Activated naive CD4-positive, alpha-beta T cell (primary cell): Measurements from ENCODE around the gene COL1A1.

ENCODE experiments used
- DNase-seq, 4 experiments: peaks; one replicate each; lab custom pipeline; 2025; lab: John Stamatoyannopoulos, UW

The COL1A1 gene

DNA sequence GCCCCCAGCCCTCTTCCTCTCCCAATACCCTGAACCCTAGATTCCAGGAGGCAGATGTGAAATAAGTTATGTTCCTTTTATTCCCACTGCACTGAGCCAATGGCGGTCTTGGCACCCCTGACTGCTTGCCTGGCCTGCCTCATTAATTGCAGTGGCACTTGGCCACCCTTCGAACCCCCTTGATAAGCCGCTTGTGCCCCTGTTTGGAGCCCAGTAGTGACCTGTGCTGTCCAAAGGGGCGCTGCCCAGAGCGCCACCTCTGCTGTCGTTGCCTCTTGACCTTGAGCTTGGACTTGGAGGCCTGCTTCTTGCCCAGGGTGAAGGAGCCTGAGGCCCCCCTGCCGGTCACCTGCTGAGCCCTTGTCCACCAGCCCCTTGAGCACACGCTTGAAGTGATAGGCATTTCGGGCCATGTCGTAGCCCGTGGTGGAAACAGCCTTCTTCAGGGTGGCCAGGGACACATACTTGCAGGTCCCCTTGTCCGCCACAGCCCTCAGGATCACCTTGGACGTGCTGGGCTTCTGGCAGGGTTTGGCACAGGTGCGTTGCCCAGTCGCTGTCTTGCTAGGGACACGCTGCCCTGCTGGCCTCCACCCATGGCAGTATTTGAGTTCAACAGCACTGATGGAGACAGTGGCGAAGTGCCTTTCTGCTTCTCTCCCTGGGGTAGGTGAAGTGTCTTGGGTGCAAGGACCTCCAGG, 29.9 kb downstream of the COL1A1 start:
- no peak for DNase-seq

DNA sequence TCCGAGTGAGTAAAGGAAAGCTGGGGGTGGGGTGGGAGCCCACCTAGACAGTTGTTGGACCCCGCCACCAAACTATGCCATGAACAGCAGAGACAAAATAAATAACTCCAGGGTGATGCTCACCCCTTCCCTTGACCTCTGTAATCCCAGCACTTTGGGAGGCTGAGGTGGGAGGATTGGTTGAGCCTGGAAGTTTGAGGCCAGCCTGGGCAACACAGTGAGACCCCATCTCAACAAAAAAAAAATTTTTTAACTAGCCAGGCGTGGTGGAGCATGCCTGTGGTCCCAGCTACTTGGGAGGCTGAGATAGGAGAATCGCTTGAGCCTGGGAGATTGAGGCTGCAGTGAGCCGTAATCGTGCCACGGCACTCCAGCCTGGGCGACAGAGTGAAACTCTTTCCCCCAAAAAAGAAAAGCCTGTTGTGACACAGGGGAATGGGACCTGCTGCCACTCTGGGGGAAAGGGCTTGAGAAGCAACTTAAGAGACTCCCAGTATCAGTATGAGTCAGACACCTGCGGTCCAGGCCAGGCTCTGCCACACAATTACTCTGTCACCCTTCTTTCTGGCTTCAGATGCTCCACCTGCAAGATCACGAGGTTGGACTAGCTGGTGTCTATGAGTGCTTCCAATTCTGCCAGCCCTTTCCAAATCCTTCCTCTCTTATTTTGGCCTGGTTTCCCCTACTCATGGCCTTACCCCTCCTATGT, 30.6 kb downstream of the COL1A1 start:
- no peak for DNase-seq

DNA sequence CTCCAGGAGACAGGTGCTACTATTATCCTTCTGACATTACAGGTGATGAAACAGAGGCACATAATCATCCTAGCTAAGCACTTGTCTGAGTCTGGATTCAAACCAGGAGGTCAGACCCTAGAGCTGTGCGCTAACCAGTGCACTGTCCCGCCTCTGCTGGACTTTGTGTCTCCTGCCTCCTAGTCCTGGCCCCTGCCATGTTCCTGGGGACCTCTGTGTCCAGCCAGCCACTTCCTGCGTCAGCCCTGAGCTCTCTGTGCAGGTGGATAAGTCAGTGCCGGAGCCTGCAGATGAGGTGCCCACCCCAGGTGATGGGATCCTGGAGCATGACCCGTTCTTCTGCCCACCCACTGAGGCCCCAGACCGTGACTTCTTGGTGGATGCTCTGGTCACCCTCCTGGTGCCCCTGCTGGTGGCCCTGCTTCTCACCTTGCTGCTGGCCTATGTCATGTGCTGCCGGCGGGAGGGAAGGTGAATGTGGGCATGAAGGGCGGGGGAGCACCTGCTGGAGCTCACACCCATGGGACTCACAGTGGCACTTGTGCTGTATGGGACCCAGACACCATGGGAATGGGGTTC, 31.5 kb downstream of the COL1A1 start:
- no peak for DNase-seq

DNA sequence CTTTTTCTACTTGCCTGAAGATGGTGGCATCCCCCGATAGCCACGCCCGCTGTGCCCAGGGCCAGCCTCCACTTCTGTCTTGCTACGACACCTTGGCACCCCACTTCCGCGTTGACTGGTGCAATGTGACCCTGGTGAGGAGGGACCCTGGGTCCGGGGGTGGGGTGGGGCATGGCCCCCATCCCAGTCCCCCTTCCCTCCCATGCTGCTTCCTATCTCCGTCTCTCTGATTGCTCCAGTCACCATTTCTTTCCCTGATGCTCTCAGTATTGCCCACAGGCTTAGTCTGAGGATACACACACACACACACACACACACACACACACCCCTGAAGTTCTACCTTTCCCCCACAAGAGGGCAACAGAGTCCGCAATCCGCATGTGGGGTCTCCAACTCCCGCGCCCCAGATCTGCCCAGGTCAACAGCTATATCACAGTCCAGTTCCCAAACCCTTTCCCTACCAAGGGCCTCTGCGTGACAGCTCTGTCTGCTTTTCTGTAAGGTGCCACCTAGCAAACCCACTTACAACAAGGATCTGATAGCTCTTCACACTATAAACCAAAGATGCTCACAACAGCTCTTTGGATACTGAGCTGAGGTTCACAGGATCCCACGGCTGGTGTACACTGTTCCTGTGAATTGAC, 32.2 kb downstream of the COL1A1 start:
- DNase-seq = peak in 1 of 4 experiments; percentile 54

DNA sequence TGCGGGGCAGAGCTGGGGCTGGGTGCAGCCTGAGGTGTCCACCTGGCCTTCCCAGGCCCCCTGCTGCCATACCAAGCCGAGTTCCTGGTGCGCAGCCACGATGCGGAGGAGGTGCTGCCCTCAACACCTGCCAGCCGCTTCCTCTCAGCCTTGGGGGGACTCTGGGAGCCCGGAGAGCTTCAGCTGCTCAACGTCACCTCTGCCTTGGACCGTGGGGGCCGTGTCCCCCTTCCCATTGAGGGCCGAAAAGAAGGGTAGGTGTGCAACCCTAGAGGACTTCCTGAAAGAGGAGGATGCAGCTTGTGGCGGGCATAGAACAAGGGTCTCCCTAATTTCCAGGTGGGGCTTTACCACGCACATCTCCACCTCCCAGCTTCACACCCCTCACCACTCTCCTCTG, 33.1 kb downstream of the COL1A1 start:
- DNase-seq = no peak

DNA sequence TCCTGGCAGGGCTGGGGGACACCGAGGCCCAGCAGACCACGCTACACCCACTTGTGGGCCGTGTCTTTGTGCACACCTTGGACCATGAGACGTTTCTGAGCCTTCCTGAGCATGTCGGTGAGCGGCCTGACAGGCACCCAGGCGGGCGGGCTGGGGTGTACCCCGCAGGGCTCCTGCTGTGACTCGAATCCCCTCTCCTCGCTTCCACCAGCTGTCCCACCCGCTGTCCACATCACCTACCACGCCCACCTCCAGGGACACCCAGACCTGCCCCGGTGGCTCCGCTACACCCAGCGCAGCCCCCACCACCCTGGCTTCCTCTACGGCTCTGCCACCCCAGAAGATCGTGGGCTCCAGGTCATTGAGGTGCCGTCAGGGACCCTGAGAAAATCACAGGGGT, 34.1 kb downstream of the COL1A1 start:
- DNase-seq = no peak

DNA sequence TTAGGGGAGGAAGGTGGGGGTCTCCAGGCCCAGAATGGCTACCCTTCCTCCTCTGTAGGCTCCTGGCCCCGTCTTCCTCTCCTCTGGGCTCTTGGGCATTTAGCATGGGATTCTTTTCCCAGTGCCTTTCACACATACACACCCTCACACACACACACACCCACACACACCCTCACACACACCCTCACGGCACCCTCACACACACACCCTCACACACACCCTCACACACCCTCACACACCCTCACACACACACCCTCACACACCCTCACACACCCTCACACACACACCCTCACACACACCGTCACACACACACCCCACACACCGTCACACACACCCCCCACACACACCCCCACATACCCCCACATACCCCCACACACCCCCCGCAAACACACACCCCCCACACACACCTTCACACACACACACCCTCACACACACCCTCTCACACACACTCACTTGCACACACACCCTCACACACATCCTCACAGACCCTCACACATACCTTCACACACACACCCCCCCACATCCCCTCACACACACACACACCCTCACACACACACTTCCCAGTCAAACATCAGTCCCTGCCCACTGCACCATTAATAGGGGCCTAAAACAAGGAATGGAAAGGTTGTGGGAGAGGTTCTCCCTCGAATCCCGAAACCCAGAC, 34.8 kb downstream of the COL1A1 start:
- DNase-seq = no peak

DNA sequence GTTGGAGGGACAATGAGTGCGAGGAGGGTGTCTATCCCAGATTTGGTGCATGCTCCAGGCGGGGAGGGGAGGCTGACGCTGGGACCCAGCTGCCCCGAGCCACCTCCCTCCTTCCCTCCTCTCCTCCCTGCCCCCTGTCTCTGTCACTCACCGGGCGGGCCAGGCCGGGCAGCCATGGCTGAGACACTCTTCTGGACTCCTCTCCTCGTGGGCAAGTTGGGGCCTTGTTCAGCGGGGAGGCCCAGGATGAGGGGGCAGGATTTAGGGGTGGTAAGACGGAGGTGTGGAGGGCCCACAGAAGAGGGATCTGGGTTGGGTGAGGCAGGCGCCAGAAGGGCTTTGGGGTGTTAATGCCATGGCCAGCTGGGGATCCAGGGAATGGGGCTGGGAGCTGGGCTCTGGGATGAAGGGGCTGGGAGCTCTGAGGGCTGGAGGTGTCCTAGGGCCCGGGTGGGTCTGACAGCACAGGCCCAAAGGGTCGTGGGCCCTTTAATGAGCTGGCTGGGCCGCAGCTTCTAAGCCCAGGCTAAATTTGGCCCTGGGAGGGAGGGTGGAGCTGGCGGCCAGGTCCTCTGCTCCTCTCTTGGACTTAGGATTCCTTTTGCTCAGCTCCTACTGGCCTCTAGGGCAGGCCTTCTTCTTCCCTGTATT, 35.4 kb downstream of the COL1A1 start, which contains the start of gene SGCA:
Gene SGCA, plus strand, starts transcription at position 139 of the 651 bp plus-strand sequence. Its CDS starts 36 bp downstream, at position 175.
- DNase-seq = no peak

DNA sequence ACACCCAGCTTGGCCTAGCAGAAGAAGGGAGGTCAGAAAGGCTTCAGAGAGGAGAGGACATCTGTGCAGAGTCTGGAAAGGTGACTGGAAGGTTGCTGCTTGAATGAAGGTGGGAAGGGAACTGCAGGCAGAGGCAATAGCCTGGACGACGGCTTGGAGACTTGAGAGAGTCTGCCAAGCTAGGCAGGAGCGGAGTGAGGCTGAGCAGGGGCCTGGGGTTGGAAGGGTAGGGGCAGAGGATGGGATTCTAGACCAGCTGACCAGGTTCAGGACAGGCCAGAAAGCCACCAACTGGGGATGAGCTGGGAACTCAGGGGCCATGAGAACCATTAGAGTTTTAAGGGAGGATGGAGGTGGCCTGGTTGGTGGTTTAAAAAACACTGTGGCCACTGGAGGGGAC, 36.0 kb downstream of the COL1A1 start:
- no peak for DNase-seq

DNA sequence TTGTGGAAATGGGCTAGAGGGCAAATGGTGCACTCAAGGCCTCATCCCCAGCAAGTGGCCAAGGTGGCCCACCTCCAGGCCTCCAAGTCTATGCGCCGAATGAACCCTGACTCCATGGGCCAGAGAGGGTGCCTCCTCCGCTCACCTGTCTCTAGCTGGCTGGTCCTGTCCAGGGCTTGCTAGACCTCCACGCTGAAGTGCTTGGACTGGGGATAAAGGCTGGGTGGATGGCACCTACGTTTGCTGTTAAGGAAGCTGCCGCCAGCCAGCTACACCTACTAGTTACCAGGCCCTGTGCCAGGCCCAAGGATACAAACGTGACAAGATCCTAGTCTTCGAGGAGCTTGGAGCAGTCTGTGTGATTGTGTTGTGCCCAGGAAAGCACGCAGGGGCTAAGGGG, 36.4 kb downstream of the COL1A1 start:
- DNase-seq = no peak

DNA sequence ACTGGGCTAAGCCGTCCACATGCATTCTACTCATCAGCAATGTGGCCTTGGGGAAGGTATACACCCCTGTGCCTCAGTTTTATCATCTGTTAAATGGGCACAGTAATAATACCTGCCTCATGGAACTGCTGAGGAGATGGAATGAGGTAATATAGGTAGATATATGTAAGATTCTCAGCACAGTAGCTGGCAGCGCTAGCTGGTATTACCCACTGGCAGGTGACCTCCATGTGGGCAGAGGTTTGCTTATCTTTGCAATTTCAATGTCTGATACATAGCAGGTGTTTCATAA, 36.8 kb downstream of the COL1A1 start:
- DNase-seq = no peak

DNA sequence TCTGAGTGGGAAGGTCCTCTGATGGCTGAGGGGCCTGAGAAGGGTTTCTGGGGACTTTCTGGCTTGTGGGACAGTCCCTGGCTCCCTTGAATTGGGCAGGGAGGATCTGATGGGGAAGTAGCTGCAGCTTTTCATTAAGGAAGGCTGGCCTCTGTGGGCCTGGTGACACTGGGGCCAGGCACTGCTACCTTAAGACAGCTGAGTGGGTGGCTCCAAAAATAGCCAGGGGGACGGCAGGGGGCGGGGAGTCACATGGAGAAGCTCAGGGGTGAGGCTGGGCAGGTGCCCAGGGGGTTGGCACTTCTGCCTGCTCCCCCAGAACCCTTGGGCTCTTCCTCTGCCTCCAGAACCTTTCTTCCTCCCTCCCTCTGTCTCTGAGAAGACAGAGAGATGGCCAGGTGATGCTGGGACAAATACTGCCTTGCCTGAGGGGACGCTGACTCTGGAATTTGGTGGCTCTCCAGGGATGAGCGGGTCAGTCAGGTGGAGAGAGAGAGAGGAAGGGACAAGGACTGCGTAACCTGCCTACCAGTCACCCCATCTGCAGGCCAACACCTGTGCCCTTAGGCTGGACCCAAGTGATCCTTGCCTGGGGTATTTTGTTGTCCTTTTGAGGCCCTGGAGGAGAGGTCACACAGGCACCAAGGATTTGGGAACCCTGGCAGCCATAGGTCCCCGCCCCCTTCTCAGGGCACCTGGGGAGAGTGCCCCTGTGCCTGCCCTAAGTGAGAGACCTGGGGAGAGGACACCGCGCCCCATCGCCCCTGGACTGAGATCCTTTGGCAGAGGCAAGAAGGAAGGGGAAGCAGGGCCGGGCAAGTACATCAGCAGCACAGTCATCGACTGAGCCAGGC, 37.4 kb downstream of the COL1A1 start:
- DNase-seq = no peak

DNA sequence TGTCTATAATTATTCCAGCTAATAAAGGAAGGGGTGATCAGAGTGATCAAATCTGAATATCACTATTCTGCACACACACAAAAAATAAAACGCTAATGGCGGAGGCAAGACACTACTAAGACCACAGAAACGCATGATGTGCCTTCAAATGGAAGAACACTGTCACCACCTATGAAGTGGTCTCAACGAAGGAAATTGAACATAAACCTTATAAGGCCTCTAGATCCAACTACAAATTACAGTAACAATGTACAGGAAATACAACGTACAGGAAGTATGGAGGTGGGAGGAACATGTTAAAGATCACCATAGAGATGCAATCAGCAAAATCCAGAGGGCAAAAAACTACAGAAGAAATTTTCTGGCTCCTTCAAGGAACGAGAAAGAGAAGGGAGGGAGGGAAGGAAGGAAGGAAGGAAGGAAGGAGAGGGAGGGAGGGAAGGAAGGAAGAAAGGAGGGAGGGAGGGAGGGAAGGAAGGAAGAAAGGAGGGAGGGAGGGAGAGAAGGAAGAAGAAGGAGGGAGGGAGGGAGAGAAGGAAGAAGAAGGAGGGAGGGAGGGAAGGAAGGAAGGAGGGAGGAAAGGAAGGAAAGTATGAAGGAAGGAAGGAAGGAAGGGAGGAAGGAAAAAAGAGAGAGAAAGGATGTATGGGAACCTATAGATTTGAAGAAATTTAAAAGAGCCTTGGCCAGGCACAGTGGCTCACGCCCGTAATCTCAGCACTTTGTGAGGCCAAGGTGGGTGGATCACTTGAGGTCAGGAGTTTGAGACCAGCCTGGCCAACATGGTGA, 38.8 kb downstream of the COL1A1 start:
- DNase-seq = no peak

DNA sequence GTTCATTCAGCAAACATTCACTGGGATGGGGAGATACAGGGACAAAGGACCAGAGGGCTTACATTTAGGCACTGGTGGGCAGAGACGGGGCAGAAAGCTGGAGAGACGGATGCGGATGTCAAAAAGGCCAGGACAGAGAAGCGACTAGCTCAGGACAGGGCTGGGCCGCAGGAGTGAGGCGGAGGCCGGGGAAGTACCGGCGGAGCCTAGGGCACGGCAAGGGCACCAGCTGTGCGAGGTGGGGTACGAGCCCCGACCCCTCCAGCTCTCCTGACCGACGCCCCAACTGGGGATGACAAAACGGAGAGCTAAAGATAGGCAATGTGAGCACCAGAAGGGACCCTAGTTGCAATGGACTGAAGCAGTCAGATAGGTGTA, 39.5 kb downstream of the COL1A1 start:
- no peak for DNase-seq

DNA sequence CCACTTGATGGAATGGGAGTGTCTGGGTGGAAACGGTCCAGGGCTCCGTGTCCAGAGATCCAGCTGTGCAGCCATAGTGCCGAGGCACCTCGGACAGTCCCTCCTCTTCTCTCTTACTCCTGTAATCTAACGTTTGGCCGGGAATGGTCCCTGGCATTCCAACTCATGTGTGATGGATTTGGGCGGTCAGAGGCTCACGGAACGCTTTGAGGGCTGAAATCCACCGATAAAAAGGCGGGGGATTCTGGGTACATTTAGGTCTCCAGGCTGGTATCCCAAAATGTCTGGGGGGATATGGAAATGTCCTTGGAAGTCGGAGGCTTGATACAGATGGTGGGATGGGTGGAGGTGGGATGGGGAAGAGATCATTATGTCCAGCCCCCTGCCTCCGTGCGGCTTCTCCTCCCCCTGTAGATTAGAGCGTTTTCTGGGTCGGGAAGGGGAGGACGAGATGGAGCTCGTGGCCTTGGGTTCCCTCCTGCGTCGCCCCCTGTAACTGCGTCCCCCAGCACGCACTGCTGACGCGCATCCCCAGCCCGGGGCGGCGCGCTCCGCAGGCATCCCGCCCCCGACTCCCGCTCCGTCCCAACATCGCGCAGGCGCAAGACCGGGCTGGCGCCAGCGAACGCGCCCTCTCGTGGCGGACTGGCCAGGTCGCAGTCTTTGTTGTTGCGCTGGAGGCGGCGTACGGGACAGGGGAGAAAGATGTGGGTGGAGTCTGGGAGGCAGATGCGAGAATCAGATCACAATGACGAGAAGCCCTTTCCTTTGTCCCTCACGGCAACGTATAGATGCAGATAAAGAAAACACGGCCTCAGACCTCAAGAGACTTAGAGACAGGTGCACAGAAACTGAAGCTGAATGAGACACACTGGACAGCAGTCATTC, 40.2 kb downstream of the COL1A1 start:
- DNase-seq = peak; percentile 83 to 90 (median 89)

DNA sequence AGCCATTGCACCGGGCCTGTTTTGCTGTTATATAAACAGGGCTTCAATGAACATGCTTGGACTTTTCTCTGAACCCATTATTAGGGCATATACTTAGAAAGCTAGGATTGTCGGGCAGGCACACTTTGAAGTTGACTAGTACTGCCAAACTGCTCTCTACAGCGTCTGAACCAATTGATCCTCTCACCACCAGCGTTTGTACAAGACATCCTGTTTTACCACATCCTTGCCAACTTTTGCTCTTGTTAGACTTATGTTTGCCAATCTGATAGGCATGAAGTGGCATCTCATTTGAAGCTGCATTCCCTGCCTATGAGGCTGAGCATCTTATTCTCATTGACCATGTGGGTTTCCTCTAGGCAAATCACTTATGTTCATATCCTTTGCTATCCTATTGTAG, 43.5 kb downstream of the COL1A1 start:
- DNase-seq = no peak

DNA sequence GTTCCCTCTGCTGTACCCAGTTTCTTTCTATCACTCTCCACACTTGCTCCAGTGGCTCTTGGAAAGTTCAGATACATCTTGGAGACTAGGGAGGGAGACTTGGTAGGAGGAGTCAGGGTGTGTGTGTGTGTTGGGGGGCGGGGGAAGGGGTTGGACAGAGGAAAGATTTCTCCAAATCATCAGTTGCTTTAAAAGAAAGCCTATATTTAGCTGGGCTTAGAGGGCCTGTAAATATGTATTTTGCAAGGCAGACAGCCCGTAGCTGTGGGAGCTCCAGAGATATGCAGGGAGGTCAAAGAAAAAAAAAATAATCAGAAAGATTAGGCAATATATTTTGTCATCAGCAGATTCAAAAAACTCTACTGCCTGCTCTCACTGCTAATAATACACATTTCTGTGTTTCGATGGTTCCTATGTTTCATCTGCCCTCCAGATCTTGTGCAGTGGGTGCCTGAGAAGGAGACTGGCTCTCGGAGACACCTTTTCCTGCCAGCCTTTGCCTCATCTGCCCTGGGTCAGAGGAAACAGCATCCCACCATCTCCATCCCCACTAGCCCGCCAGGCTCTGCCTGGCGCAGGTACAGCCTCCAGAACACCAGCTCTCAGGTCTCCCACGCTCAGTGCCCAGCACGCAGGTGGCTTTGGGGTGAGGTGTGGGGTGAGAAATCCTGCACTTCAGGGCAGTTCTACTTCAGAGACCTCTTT, 46.2 kb downstream of the COL1A1 start:
- no peak for DNase-seq

DNA sequence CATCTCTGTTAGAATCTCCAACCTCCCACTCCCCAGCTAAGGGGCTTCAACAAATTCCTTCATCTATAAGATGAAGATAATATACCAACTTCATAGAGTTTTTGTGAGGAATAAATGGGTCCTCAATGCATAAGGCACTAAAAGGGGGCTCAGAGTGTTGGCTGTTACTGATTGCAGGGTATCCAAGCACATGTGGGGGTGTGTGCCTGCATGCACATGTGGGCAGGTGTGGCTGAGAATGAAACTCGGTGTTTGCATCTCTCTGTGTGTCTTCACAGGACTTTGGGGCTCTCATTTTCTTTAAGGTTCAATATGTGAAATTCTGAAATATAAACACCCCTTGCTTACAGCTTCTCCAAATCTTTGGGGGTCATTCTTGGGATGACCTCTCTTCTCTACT, 46.8 kb downstream of the COL1A1 start:
- no peak for DNase-seq
